Suprapubic skin (tissue), 4 donors: ENCODE data around the gene SERPINA9. TPM values are rescaled to one million over a fixed set of nuclear protein-coding genes. Genes with fewer than 3 reads are reported as not detected.
A peak's percentile ranks its signal among the peaks of the same experiment; 100 is the strongest.

Experiments
- DNase-seq, 2 donors: peaks; one replicate each; pipeline ENCODE4 v3.0.0-alpha.2; 2019; ENCODE audit warnings: low spot score in 2 of 2
- H3K27ac ChIP-seq: fragments of 200-600 bp; sonication (generic); one replicate; pipeline ENCODE4 v1.5.1; 2019
- H3K27me3 ChIP-seq: fragments of 200-600 bp; sonication (generic); one replicate; pipeline ENCODE4 v1.5.1; 2019
- H3K36me3 ChIP-seq: fragments of 200-600 bp; sonication (generic); one replicate; pipeline ENCODE4 v1.5.1; 2019
- H3K4me1 ChIP-seq: fragments of 200-600 bp; sonication (generic); one replicate; pipeline ENCODE4 v1.5.1; 2019
- H3K4me3 ChIP-seq: fragments of 200-600 bp; sonication (generic); one replicate; pipeline ENCODE4 v1.5.1; 2019; ENCODE audit warnings: mild to moderate bottlenecking
- H3K9me3 ChIP-seq: fragments of 200-600 bp; sonication (generic); one replicate; pipeline ENCODE4 v1.5.1; 2019
- EP300 ChIP-seq: sonication (generic); formaldehyde crosslinking; IDR thresholded peaks from one replicate; pipeline ENCODE4 v1.6.1; 2017; ENCODE audit warnings: antibody characterized with exemption
- POLR2A ChIP-seq, 2 donors: fragments of 450-650 bp; IDR thresholded peaks; one replicate each; pipeline ENCODE4 v1.6.1; 2017; ENCODE audit warnings: antibody characterized with exemption in 2 of 2, mild to moderate bottlenecking in 2 of 2, moderate library complexity in 2 of 2
- POLR2AphosphoS5 ChIP-seq, 3 donors: sonication (generic); formaldehyde crosslinking; IDR thresholded peaks; one replicate each; pipeline ENCODE4 v1.6.1; 2017; ENCODE audit warnings: antibody characterized with exemption in 3 of 3
- WGBS: methylation state at CpG from one replicate; pipeline ENCODE4 v1.1.5; 2018; 5-methylcytosine and 5-hydroxymethylcytosine counted together
- total RNA-seq, 4 donors: library from RNA; depleted of rRNA; stranded (reverse); fragments of >200 nt; gene quantifications; one replicate each; pipeline ENCODE4 v1.1.0, GENCODE V29; 2016
- TF ChIP-seq, protein P1 (sequence below), 2 donors: fragments of 200-600 bp in 1 of 2; fragments of 450-650 bp in 1 of 2; sonication (generic) in 1 of 2; IDR thresholded peaks; one replicate each; pipeline ENCODE4 v1.5.1; 2016 to 2019; ENCODE audit warnings: antibody characterized with exemption in 2 of 2, mild to moderate bottlenecking in 1 of 2, moderate library complexity in 1 of 2

The SERPINA9 gene
- total RNA-seq, 4 donors from 2014 or later = 1.8 to 11.0 (median 6.2) TPM

DNA sequence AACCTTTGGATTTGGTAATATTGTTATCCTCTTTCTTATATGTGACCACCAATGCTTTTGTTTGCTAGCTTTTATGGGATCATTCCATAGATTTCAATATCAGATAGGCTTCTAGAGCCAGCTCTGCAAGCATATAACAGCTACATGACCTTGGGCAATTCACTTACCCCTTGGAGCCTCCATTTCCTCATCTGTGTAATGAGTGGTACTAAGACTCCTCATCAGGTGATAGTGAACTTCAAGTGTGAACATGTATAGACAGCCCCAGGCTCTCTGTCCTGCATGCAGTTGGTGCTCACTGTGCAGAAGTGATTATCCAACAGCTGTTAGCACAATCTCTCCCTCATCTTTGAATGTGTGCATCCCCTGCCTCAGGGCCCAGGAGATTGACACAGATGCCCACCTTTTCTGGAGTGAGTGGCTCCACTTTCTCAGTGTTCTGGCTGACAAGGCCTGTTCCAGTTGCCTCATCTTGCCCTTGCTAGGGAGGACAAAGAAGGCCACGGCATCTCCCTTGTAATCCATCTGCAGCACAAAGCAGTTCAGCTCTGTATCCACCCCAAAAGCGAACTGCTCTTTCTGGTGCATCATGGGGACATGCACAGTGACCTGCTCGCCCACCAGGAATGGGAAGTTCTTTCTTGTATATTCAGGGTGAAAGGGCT is 9.2 kb downstream of the SERPINA9 start:
- no peaks in the 10 kb centered on the region for H3K4me1 ChIP-seq
- no peak overlapping the region for H3K4me3 ChIP-seq
- no peaks in the 10 kb centered on the region for H3K27me3 ChIP-seq
- WGBS = 82% methylated on average over 3 of the region's 3 CpGs
- no peak for TF ChIP-seq POLR2AphosphoS5 (IDR thresholded peaks at IDR 0.05)
- TF ChIP-seq, protein P1, sequence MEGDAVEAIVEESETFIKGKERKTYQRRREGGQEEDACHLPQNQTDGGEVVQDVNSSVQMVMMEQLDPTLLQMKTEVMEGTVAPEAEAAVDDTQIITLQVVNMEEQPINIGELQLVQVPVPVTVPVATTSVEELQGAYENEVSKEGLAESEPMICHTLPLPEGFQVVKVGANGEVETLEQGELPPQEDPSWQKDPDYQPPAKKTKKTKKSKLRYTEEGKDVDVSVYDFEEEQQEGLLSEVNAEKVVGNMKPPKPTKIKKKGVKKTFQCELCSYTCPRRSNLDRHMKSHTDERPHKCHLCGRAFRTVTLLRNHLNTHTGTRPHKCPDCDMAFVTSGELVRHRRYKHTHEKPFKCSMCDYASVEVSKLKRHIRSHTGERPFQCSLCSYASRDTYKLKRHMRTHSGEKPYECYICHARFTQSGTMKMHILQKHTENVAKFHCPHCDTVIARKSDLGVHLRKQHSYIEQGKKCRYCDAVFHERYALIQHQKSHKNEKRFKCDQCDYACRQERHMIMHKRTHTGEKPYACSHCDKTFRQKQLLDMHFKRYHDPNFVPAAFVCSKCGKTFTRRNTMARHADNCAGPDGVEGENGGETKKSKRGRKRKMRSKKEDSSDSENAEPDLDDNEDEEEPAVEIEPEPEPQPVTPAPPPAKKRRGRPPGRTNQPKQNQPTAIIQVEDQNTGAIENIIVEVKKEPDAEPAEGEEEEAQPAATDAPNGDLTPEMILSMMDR (IDR thresholded peaks at IDR 0.05) = no peak
- TF ChIP-seq EP300 = no peak
- no peak for TF ChIP-seq POLR2A (IDR thresholded peaks at IDR 0.05)
- peak; percentile 19 to 52 for DNase-seq
- H3K36me3 ChIP-seq = no peaks in the 10 kb centered on the region
- H3K9me3 ChIP-seq = no peaks in the 10 kb centered on the region
- H3K27ac ChIP-seq = no peak overlapping the region

DNA sequence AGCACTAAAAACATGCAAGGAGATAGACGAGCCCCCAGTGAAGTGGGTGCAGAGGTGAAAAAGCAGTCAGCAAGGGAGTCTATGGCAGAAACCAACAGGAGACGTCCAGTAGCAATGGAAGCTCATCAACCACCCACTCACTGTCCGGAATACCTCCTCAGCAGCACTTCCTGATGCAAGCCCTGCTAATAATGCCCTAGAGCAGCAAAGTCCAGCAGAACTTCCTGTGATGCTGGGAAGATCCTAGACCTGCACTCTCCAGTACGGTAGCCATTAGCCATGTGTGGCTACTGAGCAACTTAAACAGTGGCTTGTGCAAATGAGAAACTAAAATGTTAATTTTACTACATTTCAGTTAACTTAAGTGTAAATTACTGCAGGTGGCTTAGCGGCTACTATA is 11.0 kb downstream of the SERPINA9 start:
- no peaks in the 10 kb centered on the region for H3K4me1 ChIP-seq
- 89% methylated on average over 5 of the region's 5 CpGs for WGBS
- no peaks in the 10 kb centered on the region for H3K36me3 ChIP-seq
- DNase-seq = peak; percentile 7 to 28
- no peak overlapping the region for H3K27ac ChIP-seq
- no peak overlapping the region for H3K4me3 ChIP-seq
- TF ChIP-seq POLR2AphosphoS5 (IDR thresholded peaks at IDR 0.05) = no peak
- no peak for TF ChIP-seq EP300
- TF ChIP-seq, protein P1 (IDR thresholded peaks at IDR 0.05) = no peak
- TF ChIP-seq POLR2A (IDR thresholded peaks at IDR 0.05) = no peak
- no peaks in the 10 kb centered on the region for H3K9me3 ChIP-seq
- H3K27me3 ChIP-seq = no peaks in the 10 kb centered on the region

DNA sequence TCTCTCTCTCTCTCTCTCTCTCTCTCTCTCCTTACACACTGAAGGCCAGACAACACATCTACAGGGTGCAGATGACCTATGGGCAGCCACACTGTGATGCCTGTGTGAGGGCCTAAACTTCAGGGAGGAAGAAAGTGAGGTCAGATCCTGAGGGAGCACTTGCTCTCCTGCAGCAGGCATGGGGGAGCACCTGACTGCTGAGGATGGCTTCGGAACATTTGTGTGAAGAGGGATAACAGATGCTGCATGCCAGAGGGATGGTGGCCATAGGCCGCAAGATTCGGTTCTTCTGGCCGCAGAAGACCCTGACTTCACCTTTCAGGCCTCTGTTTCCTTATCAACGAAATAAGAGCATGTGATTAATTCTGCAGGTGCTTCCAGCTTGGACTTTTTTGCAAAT is 11.7 kb downstream of the SERPINA9 start:
- TF ChIP-seq, protein P1 (IDR thresholded peaks at IDR 0.05) = no peak
- TF ChIP-seq POLR2AphosphoS5 (IDR thresholded peaks at IDR 0.05) (no peak), EP300 (no peak), POLR2A (IDR thresholded peaks at IDR 0.05) (no peak)
- no peaks in the 10 kb centered on the region for H3K4me1 ChIP-seq
- H3K27me3 ChIP-seq = no peaks in the 10 kb centered on the region
- no peak overlapping the region for H3K27ac ChIP-seq
- peak in 1 of 2 donors; percentile 4 for DNase-seq
- H3K36me3 ChIP-seq = no peaks in the 10 kb centered on the region
- H3K9me3 ChIP-seq = no peaks in the 10 kb centered on the region
- no peak overlapping the region for H3K4me3 ChIP-seq
- 89% methylated on average over 5 of the region's 5 CpGs for WGBS

DNA sequence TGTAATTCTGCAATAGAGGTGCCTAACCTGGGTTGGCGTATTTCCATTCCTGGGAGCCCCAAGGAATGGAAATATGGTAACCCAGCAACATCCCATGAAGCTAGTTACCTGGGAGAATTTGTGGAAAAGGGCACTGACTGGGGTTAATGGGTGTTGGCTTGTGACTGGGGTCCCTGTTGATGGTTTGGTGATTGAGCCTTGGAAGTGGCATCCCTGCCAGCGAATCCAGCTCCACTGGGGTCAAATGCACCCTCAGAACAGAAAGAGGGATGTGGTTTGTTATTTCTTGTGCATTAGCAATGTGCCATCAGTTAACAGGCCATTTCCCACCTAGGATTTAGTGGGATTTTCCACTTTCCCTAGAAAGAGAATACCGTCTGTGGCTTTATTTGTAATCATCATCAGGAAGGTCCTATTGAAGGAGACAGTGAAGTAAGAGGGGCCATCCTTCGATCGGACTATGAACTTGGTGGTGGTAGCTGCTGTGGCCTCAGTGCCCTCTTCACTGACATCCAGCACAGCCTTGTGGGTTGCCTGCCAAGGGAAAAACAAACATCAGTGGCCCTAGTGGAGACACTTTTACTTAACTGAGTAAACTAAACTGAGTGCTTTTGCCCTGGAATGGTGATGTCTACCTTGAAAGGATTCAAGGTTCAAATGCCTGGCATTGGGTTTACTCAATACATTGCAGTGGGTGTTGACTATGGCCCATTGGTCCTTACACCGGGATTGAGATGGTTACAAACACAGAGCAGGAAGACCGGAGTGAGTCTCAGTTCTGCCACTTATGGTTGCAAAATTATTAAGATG is 13.0 kb downstream of the SERPINA9 start:
- no peaks in the 10 kb centered on the region for H3K27me3 ChIP-seq
- H3K9me3 ChIP-seq = no peaks in the 10 kb centered on the region
- TF ChIP-seq, protein P1 (IDR thresholded peaks at IDR 0.05) = no peak
- no peak for TF ChIP-seq POLR2AphosphoS5 (IDR thresholded peaks at IDR 0.05)
- TF ChIP-seq EP300 = no peak
- WGBS = 93% methylated on average over 7 of the region's 7 CpGs
- no peaks in the 10 kb centered on the region for H3K36me3 ChIP-seq
- peaks cover 5% of the 10 kb centered on the region for H3K4me1 ChIP-seq
- no peak overlapping the region for H3K4me3 ChIP-seq
- peak in 1 of 2 donors; percentile 18 for DNase-seq
- no peak overlapping the region for H3K27ac ChIP-seq

DNA sequence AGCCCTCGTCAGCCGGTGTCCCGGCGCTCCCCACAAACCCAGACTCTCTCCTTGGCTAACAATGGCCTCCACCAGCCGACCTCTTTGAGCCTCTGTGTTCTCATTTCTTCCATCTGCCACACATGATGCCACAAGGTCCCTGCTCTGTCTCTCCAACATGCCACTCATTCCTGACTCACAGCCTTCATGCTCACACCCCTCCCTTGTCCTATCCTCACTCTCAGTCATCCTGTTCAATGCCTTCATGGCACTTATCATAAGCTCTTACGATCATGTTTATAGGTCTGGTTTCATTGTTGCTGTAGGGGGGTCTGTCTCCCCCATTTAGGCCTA is 13.8 kb downstream of the SERPINA9 start:
- Histone ChIP-seq H3K27me3 (no peaks in the 10 kb centered on the region), H3K4me1 (peaks cover 5% of the 10 kb centered on the region), H3K9me3 (no peaks in the 10 kb centered on the region), H3K4me3 (no peak overlapping the region), H3K27ac (no peak overlapping the region), H3K36me3 (no peaks in the 10 kb centered on the region)
- WGBS = 89% methylated on average over 6 of the region's 6 CpGs
- DNase-seq = no peak
- TF ChIP-seq POLR2A (IDR thresholded peaks at IDR 0.05) (no peak), EP300 (no peak), POLR2AphosphoS5 (IDR thresholded peaks at IDR 0.05) (no peak)
- TF ChIP-seq, protein P1 (IDR thresholded peaks at IDR 0.05) = no peak
